SU-DHL-6 (cell line): ENCODE results near the gene SHC2.

Experiments
- EZH2phosphoT487 ChIP-seq: fragments of 200-600 bp; sonication (generic), shearing (Covaris generic); conservative IDR thresholded peaks from 2 replicates; pipeline ENCODE4 v1.6.1; 2018; ENCODE audit warnings: mild to moderate bottlenecking, antibody characterized with exemption, low read length, moderate library complexity, mixed read lengths
- TF ChIP-seq, protein P1 (sequence below): fragments of 200-600 bp; sonication (generic); IDR thresholded peaks from one replicate; pipeline ENCODE4 v1.5.1; 2017; ENCODE audit warnings: antibody characterized with exemption, mild to moderate bottlenecking, low read length, moderate library complexity; ENCODE audit not compliant: insufficient read depth, poor library complexity, severe bottlenecking

DNA sequence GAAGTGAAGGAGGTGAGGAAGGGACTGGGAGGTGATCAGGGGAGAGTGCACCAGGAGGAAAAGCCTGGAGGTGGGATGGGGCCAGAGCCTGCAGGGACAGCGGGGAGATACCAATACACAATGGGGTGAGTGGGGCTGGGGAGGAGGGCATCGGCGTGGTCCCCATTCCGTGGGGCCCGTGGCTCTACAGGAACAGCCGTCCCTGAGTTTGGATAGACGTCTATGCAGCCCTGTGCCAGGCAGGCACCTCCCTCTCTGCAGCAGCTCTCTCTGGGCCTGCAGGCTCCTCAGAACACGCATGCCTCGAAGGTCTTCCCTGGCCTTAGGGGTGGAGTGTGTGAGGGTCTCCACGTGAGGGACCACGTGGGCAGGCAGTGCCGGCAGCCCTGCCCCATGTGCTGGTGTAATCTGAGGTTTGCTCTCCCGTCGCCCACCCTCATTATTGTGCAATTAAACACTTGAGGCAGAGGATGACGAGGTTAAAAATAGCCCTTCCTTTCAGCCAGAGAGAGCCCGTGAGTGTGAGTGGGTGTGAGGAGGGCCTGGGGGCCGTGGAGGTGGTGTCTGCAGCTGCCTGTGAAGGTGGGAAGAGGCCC lies 68.4 kb downstream of the SHC2 start:
- TF ChIP-seq, protein P1, sequence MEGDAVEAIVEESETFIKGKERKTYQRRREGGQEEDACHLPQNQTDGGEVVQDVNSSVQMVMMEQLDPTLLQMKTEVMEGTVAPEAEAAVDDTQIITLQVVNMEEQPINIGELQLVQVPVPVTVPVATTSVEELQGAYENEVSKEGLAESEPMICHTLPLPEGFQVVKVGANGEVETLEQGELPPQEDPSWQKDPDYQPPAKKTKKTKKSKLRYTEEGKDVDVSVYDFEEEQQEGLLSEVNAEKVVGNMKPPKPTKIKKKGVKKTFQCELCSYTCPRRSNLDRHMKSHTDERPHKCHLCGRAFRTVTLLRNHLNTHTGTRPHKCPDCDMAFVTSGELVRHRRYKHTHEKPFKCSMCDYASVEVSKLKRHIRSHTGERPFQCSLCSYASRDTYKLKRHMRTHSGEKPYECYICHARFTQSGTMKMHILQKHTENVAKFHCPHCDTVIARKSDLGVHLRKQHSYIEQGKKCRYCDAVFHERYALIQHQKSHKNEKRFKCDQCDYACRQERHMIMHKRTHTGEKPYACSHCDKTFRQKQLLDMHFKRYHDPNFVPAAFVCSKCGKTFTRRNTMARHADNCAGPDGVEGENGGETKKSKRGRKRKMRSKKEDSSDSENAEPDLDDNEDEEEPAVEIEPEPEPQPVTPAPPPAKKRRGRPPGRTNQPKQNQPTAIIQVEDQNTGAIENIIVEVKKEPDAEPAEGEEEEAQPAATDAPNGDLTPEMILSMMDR = no peak
- no peak for TF ChIP-seq EZH2phosphoT487
